Activated naive CD4-positive, alpha-beta T cell treated with anti-CD3 and anti-CD28 coated beads, Interleukin-2, amount 50 U/mL, for 24 hours (primary cell): ENCODE data around the gene BANF2.

Experiments used
- H3K27ac Mint-ChIP-seq: one replicate; pipeline ENCODE4 v1.8.0; 2021; ENCODE audit warnings: mild to moderate bottlenecking, mixed read lengths
- H3K27me3 Mint-ChIP-seq: one replicate; pipeline ENCODE4 v1.8.0; 2021; ENCODE audit warnings: mixed read lengths
- H3K36me3 Mint-ChIP-seq: one replicate; pipeline ENCODE4 v1.8.0; 2021; ENCODE audit warnings: mixed read lengths
- H3K4me1 Mint-ChIP-seq: one replicate; pipeline ENCODE4 v1.8.0; 2021; ENCODE audit warnings: mixed read lengths
- H3K4me3 Mint-ChIP-seq: one replicate; pipeline ENCODE4 v1.8.0; 2021; ENCODE audit warnings: mild to moderate bottlenecking, mixed read lengths
- H3K9me3 Mint-ChIP-seq: one replicate; pipeline ENCODE4 v1.8.0; 2021; ENCODE audit warnings: mixed read lengths

The BANF2 gene

DNA sequence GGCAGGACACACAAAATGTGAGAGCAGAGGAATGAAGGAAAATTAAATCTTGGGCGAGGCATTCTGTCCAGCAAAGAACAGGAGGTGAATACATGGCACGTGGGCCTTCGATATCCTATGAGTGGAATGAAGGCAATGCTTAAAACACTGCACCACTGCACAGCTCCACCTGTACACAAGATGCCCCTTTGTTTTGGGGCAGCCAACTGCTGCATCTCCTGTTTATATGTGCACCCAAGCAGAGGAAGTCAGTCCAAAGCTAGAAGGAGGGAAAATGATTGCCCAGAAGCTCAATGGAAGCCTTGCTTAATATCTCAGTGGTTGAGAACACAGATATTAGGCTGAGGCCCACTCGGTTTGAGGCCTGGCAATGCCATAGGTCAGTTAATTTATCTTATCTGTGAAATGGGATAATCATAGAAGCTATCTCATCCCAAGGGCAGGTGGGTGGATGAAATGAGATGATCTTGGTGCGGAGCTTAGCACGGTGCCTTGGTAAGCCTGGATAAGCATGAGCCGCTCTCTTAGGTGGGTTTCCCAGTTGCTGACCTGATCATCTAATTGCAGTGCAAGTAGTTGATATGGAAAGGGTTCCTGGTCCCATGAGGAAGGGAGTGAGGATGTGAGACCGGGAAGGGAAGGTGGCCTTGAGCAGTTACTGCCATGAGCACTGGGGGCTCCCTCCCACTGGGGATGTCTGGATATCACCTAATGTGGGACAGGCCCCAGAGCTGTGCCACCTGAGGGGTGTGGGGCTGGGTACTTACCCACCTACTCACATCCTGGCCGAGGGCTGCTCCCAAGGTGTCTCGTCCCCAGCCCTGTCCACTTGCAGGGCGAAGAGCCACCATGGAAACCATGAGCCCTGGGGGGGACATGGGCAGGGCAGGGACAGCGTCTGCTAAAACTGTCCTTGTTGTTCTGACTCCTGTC is 9.9 kb downstream of the BANF2 start:
- Mint-ChIP-seq H3K36me3 (no peaks in the 10 kb centered on the region), H3K4me1 (no peaks in the 10 kb centered on the region), H3K9me3 (no peaks in the 10 kb centered on the region), H3K27ac (no peak overlapping the region), H3K4me3 (no peak overlapping the region), H3K27me3 (no peaks in the 10 kb centered on the region)

DNA sequence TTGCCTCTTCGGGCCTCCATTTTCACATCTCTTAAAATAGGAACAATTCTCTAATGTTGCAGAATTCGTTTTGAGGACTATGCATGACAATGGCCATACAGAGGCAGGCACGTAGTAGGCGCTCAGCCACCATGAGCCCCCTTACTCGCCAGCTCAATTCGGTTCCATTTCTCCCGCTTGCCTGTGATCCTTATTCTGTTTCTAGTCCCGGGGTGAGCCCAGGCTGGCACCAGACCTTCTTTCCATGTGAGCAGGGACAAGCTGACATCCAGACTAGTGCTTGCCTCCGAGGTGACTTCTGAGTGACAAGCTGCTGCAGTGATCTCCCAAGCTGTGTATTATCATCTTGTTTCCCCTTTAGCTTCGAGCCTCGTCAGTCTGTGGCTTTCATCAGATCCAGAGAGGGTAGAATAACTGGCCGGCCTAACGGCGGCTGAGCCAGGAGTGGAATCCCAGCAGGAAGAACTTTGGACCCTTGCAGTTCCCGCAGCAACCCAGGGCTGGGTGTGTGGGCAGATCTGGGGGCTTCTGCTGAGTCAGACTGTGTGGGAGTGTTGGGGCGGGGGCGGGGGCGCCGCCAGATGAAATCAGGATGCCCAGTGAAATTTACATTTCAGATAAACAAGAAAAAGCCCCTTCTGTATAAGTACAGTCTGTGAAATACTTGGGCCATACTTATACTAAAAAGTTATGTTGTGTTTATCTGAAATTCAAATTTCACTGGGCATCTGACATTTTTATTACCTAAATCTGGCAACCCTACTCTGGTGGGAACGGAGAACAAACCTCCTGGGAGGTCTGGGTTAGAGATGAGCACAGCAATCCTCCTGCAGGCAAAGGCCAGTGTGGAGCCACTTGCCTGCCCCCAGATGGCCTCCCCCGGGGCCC is 10.9 kb downstream of the BANF2 start:
- H3K27me3 Mint-ChIP-seq: no peaks in the 10 kb centered on the region
- H3K4me3 Mint-ChIP-seq: no peak overlapping the region
- no peak overlapping the region for H3K27ac Mint-ChIP-seq
- H3K4me1 Mint-ChIP-seq: no peaks in the 10 kb centered on the region
- no peaks in the 10 kb centered on the region for H3K36me3 Mint-ChIP-seq
- H3K9me3 Mint-ChIP-seq: no peaks in the 10 kb centered on the region

DNA sequence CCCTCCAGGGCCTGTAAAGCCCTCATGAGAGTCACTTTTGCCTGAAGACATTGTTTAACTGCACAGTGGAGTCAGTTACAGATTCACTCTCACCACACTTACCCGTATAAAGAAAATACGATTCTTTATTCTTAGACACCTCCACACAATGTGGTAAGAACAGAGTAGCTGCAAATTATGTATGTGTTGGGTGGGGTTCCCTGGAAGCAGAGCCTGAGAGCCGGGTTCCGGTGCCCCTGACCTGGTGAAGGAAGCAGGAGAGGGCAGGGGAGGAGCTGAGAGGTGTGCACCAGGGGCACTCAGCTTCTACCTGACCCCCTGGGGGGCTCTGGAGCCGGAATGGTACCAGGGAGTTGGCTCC is 11.5 kb downstream of the BANF2 start:
- Mint-ChIP-seq H3K27me3 (no peaks in the 10 kb centered on the region), H3K27ac (no peak overlapping the region), H3K36me3 (no peaks in the 10 kb centered on the region), H3K9me3 (no peaks in the 10 kb centered on the region), H3K4me3 (no peak overlapping the region), H3K4me1 (no peaks in the 10 kb centered on the region)

DNA sequence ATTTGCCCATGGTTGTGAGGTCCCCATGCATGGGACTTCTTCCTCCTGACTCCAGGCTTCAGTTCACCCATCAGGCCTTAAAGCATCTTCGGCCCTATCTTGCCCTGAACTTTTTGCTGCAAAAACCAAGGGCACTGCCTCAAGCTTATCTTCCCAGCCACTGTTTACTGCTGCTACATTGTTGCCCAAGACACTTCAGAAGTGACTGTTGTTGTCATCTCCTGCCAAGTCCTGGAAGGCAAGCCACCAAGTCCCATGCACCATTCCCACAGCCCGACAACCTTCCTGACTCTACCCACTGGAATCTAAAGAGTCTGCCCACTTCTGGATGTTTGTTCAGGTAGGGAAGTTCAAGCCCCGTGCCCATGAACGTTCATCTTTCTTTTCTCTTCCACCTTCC is 12.4 kb downstream of the BANF2 start:
- Mint-ChIP-seq H3K9me3 (no peaks in the 10 kb centered on the region), H3K27me3 (peaks cover 2% of the 10 kb centered on the region), H3K4me3 (no peak overlapping the region), H3K4me1 (no peaks in the 10 kb centered on the region), H3K27ac (no peak overlapping the region), H3K36me3 (no peaks in the 10 kb centered on the region)

DNA sequence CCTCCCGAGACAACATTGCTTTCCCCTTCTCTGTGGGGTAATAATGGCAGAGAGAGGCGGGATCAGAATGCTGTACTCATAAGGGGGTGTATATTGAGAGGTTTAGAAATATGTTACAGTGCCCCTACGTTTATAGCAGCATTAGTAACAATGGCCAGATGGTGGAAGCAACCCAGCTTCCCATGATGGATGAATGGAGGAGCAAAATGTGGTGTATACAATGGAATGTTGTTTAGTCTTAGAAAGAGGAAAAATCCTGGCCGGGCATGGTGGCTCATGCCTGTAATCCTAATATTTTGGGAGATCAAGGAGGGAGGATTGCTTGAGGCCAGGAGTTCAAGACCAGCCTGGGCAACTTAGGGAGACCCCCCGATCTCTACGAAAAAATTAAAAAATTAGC is 12.9 kb downstream of the BANF2 start:
- Mint-ChIP-seq H3K36me3 (no peaks in the 10 kb centered on the region), H3K27me3 (peaks cover 2% of the 10 kb centered on the region), H3K4me1 (no peaks in the 10 kb centered on the region), H3K4me3 (no peak overlapping the region), H3K27ac (no peak overlapping the region), H3K9me3 (no peaks in the 10 kb centered on the region)

DNA sequence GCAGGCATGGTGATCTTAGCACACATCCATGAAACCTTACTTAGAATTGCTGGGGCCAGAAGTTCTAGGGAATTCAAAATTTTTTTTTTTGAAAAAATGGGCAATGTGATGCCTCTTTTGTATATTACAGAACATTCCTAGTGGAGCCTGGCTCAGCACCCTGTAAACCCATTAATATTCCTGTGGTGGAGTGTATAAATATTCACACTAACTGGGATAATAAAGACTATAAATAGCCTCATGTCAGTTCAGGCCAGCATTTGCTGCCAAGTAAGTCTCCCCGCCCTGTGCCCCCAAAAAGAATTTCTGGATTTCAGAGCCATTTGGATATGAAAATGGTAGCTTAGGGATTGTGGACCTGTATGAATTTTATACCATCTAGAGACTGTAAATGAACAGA is 14.8 kb downstream of the BANF2 start:
- Mint-ChIP-seq H3K4me1 (no peaks in the 10 kb centered on the region), H3K27me3 (peaks cover 2% of the 10 kb centered on the region), H3K4me3 (no peak overlapping the region), H3K9me3 (no peaks in the 10 kb centered on the region), H3K27ac (no peak overlapping the region), H3K36me3 (no peaks in the 10 kb centered on the region)

DNA sequence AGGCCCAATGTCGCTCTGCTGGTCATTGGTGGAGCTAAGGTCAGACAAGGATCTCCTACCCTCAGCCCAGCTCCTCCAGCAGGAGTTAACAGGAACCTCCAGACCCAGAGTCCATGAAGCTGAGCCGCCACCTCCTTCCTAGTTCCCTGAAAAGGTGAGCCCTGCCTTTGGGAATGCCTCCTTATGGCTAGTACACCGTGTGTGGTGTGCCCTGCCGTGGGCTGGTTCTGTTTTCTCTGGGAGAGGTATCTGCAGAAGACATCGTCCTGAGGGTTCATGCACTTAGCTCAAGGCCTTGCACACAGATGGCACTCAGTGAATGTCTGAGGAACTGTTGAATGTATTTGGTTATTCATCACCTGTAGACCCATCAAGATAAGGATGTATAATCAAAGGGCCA is 15.3 kb downstream of the BANF2 start:
- H3K27me3 Mint-ChIP-seq: peaks cover 2% of the 10 kb centered on the region
- H3K4me1 Mint-ChIP-seq: no peaks in the 10 kb centered on the region
- H3K27ac Mint-ChIP-seq: no peak overlapping the region

DNA sequence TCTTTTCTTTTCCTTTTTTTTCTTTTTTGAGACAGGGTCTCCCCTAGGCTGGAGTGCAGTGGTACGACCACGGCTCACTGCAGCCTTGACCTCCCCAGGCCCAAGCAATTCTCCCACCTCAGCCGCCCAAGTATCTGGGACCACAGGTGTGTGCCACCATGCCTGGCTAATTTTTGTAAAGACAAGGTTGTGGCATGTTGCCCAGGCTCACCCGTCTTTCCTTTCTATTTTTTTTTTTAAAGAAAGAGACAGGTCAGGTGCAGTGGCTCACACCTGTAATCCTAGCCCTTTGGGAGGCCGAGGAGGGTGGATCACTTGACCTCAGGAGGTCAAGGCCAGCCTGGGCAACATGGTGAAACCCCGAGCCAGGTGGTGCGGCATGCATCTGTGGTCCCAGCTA is 16.6 kb downstream of the BANF2 start:
- Mint-ChIP-seq H3K27me3 (peaks cover 2% of the 10 kb centered on the region), H3K4me3 (no peak overlapping the region), H3K27ac (no peak overlapping the region), H3K9me3 (no peaks in the 10 kb centered on the region), H3K4me1 (no peaks in the 10 kb centered on the region), H3K36me3 (no peaks in the 10 kb centered on the region)

More for the DNA sequence above, 15.3 kb downstream of the BANF2 start:
- Mint-ChIP-seq H3K4me3 (no peak overlapping the region), H3K36me3 (no peaks in the 10 kb centered on the region), H3K9me3 (no peaks in the 10 kb centered on the region)

DNA sequence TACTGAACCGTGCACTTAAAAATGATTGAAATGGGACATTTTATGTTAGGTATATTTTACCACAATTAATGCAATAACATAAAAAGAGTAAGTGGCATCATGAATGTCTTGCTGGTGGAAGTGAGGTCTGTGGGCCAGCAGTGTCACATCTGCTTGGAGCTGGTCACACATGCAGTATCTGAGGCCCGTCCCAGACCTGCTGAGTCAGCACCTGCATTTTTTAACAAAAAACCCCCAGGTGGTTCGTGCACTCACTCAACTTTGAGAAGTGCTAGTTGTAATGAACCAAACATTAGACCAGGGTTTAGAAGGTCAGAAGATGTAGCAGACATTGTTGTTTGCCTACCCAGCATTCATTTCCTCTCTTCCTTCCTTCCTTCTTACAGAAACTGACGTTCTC is 21.0 kb downstream of the BANF2 start:
- no peaks in the 10 kb centered on the region for H3K36me3 Mint-ChIP-seq
- H3K4me3 Mint-ChIP-seq: no peak overlapping the region
- no peaks in the 10 kb centered on the region for H3K4me1 Mint-ChIP-seq
- no peaks in the 10 kb centered on the region for H3K9me3 Mint-ChIP-seq
- peaks cover 2% of the 10 kb centered on the region for H3K27me3 Mint-ChIP-seq
- no peak overlapping the region for H3K27ac Mint-ChIP-seq

DNA sequence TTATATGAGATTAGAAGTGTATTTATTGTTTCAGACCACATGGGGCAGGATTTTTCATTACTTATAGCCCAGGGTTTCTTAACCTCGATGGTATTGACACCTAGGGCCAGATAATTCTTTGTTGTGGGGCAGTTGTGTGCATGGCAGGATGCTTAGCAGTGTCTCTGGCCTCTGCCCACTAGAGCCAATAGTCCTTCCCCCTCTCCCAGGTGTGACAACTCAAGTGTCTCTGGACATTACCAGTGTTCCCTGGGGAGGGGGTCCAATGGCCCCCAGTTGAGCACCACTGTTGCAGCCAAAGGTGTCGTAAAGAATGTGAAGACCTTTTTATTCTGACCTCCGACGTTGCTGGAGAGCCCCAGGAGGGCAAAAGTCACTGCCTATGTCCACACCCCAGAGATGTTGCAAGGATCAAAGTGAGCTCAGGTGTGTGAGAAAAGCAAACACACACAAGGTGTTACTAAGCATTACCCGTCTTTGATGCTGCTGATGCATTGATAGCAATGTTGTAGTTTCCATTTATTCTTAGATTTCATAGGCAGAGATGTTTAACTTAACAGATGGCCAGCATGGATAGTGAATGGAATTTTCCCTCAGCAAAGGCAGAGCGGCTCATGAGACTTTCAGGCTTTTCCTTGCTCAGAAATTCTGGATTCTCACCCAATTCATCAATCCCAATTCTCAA is 22.2 kb downstream of the BANF2 start:
- no peak overlapping the region for H3K4me3 Mint-ChIP-seq

DNA sequence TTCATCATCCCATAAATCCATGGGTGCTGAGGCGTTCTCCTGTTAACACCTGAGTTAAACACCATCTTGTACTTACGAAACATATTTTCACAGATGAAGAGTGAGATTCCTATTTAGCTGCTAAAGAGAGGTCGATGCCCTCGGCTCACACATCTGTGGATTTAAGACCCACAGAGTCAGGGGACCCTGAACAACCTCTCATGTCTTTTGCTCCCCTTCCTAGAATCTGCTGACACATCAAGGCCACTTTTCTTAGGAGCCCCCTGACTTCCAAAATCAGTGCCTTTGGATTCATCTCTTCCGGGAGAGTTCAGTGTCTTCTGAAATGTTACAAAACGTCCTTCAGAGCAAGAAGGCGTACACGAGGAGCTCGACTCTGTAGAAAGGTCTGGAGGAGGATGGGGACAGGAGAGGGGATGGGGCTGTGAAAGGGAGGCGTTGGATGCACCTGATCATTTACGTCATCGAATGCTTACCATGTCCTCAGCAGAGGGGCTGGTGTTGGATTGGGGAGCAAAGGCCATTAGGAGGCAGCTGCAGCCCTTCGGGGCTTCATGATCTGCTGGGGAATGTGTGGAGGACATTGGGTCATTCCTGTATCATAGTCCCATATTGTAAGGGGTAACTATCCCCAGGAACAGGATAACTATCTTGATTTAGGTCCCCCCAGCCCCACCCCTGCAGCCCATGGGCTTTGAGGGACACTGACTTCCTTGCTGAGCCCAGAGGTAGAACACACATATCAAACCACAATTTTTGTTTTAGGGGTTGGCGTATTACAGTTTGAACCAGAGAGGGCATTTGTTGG is 22.9 kb downstream of the BANF2 start:
- Mint-ChIP-seq H3K4me3 (no peak overlapping the region), H3K27ac (no peak overlapping the region), H3K36me3 (no peaks in the 10 kb centered on the region), H3K9me3 (no peaks in the 10 kb centered on the region), H3K27me3 (no peaks in the 10 kb centered on the region), H3K4me1 (no peaks in the 10 kb centered on the region)

More for the DNA sequence above, 22.2 kb downstream of the BANF2 start:
- H3K36me3 Mint-ChIP-seq: no peaks in the 10 kb centered on the region
- no peak overlapping the region for H3K27ac Mint-ChIP-seq
- H3K27me3 Mint-ChIP-seq: no peaks in the 10 kb centered on the region
- H3K9me3 Mint-ChIP-seq: no peaks in the 10 kb centered on the region
- H3K4me1 Mint-ChIP-seq: no peaks in the 10 kb centered on the region

DNA sequence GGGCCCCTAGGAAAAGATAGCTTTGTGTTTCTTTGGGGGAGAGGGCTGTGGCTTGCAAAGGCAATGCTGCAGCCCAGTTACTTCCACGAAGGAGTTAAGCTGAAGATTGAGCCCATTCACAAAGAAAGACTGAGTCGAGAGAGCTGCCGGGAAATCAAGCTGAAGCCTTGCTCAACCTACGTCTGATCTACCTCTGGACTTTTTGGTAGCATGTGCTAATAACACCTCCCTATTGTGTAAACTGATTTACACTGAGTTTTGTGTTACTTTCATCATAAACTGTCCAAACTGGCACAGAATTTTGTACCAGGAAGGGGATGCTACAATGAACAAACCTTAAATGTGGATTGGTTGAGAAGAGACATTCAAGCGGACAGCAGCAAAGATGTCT is 23.5 kb downstream of the BANF2 start:
- Mint-ChIP-seq H3K27ac (no peak overlapping the region), H3K4me1 (no peaks in the 10 kb centered on the region), H3K9me3 (no peaks in the 10 kb centered on the region), H3K27me3 (no peaks in the 10 kb centered on the region), H3K36me3 (no peaks in the 10 kb centered on the region), H3K4me3 (no peak overlapping the region)

DNA sequence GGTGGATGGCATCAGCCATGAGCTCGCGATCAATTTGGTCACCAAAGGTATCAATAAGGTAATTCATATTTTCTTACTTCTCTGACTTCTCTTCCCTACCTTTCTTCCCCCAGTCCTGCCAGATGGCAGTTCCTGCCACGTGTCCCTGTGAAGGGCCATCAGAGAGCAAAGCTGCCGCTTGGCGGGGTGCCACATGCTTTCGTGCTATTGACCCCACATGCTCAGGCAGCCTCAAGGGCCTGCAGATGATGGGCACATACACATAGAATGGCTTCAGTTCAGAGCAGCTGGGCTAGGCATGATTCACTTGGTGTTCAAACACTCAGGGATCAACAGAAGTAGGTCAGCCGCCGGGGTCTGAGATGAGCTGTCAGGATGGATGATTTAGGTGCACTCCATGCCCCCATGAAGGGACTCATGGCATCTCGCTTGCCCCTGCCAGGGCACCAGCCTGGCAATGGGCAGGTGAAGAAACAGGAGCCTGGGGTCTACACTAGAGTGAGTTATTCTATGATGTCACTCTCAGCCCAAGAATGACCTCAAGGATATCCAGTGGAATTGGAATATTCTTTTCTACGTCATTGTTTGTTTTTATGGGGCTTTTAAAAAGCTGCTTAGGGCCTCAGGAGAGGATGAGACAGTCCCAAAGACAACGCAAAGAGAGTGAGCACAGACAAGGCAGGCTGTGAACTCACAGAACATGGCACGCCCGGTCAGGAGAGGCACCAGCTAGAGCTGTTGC is 25.5 kb downstream of the BANF2 start:
- Mint-ChIP-seq H3K27me3 (peaks cover 1% of the 10 kb centered on the region), H3K36me3 (no peaks in the 10 kb centered on the region), H3K27ac (no peak overlapping the region), H3K4me3 (no peak overlapping the region), H3K4me1 (no peaks in the 10 kb centered on the region), H3K9me3 (no peaks in the 10 kb centered on the region)

DNA sequence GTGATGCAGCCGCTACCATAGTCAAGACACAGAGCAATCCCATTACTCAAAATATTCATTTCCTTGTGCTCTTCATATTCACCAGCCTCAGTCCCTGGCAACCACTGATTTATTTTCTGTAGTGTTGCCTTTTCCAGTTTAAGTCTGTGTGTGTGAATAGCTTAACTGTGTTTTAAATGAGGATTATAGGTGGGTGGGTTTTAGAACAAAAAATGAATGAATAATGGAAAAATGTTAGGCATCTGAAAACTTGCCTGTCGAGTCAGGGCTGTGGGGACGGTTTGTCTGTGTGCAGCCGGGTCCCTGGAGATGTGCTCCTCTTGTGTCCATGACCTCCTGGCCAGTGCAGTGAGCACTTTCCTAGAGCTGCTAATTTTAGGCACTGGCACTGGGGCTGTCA is 27.1 kb downstream of the BANF2 start:
- H3K36me3 Mint-ChIP-seq: no peaks in the 10 kb centered on the region
- H3K4me1 Mint-ChIP-seq: no peaks in the 10 kb centered on the region
- no peak overlapping the region for H3K4me3 Mint-ChIP-seq
- H3K27ac Mint-ChIP-seq: no peak overlapping the region
- H3K27me3 Mint-ChIP-seq: peaks cover 7% of the 10 kb centered on the region
- no peaks in the 10 kb centered on the region for H3K9me3 Mint-ChIP-seq
